T-helper 1 cell treated with Interleukin-12 subunit alpha and Interleukin-12 subunit beta and Interleukin-4 antibody, amounts not matched to agents 30 μg/mL and 1 μg/mL, for 36 hours (primary cell): Measurements from ENCODE around the gene STUM.

Source experiments
- H3K27ac Mint-ChIP-seq: one replicate; pipeline ENCODE4 v1.8.0; 2021; ENCODE audit warnings: mild to moderate bottlenecking, mixed read lengths
- H3K27me3 Mint-ChIP-seq: one replicate; pipeline ENCODE4 v1.8.0; 2021; ENCODE audit warnings: low read depth, mixed read lengths
- H3K36me3 Mint-ChIP-seq: one replicate; pipeline ENCODE4 v1.8.0; 2021; ENCODE audit warnings: low read depth, mixed read lengths
- H3K4me1 Mint-ChIP-seq: one replicate; pipeline ENCODE4 v1.8.0; 2021; ENCODE audit warnings: low read depth, mixed read lengths
- H3K4me3 Mint-ChIP-seq: one replicate; pipeline ENCODE4 v1.8.0; 2021; ENCODE audit warnings: mild to moderate bottlenecking, moderate library complexity, mixed read lengths
- H3K9me3 Mint-ChIP-seq: one replicate; pipeline ENCODE4 v1.8.0; 2021; ENCODE audit warnings: mixed read lengths

STUM gene

GRCh38 chr1:226546926-226547325, 1.6 kb upstream of the STUM start:
- Mint-ChIP-seq H3K9me3 (no peaks in the 10 kb centered on the region), H3K27me3 (peaks cover 59% of the 10 kb centered on the region), H3K4me1 (peaks cover 8% of the 10 kb centered on the region), H3K4me3 (no peak overlapping the region), H3K27ac (no peak overlapping the region), H3K36me3 (no peaks in the 10 kb centered on the region)

- peaks cover 66% of the 10 kb centered on the region for H3K27me3 Mint-ChIP-seq
- H3K4me1 Mint-ChIP-seq, result peaks cover 8% of the 10 kb centered on the region
- no peaks in the 10 kb centered on the region for H3K36me3 Mint-ChIP-seq
- no peak overlapping the region for H3K4me3 Mint-ChIP-seq
- no peaks in the 10 kb centered on the region for H3K9me3 Mint-ChIP-seq
- H3K27ac Mint-ChIP-seq, result no peak overlapping the region
Measured at GRCh38 chr1:226547754-226548191, 791 bp upstream of the STUM start.

GRCh38 chr1:226549094-226549936, 751 bp downstream of the STUM start:
- H3K9me3 Mint-ChIP-seq, result no peaks in the 10 kb centered on the region
- peaks cover 81% of the 10 kb centered on the region for H3K27me3 Mint-ChIP-seq
- H3K27ac Mint-ChIP-seq, result no peak overlapping the region
- H3K4me1 Mint-ChIP-seq, result peaks cover 8% of the 10 kb centered on the region
- peak overlapping the region; percentile 28 for H3K4me3 Mint-ChIP-seq
- no peaks in the 10 kb centered on the region for H3K36me3 Mint-ChIP-seq

GRCh38 chr1:226549937-226550671, 1.5 kb downstream of the STUM start:
- Mint-ChIP-seq H3K36me3 (no peaks in the 10 kb centered on the region), H3K27ac (no peak overlapping the region), H3K27me3 (peaks cover 83% of the 10 kb centered on the region), H3K4me1 (peaks cover 8% of the 10 kb centered on the region), H3K9me3 (no peaks in the 10 kb centered on the region), H3K4me3 (peak overlapping the region; percentile 47)

- peaks cover 8% of the 10 kb centered on the region for H3K4me1 Mint-ChIP-seq
- H3K36me3 Mint-ChIP-seq, result no peaks in the 10 kb centered on the region
- no peak overlapping the region for H3K4me3 Mint-ChIP-seq
- peaks cover 83% of the 10 kb centered on the region for H3K27me3 Mint-ChIP-seq
- no peak overlapping the region for H3K27ac Mint-ChIP-seq
- H3K9me3 Mint-ChIP-seq, result no peaks in the 10 kb centered on the region
Measured at GRCh38 chr1:226550672-226551041, 2.1 kb downstream of the STUM start.

GRCh38 chr1:226551299-226551698, 2.7 kb downstream of the STUM start:
- no peaks in the 10 kb centered on the region for H3K36me3 Mint-ChIP-seq
- H3K9me3 Mint-ChIP-seq, result no peaks in the 10 kb centered on the region
- no peak overlapping the region for H3K27ac Mint-ChIP-seq
- peaks cover 79% of the 10 kb centered on the region for H3K27me3 Mint-ChIP-seq
- peaks cover 8% of the 10 kb centered on the region for H3K4me1 Mint-ChIP-seq
- no peak overlapping the region for H3K4me3 Mint-ChIP-seq

GRCh38 chr1:226552061-226552460, 3.5 kb downstream of the STUM start:
- H3K4me3 Mint-ChIP-seq, result no peak overlapping the region

GRCh38 chr1:226553266-226553923, 4.8 kb downstream of the STUM start:
- H3K27me3 Mint-ChIP-seq, result peaks cover 72% of the 10 kb centered on the region
- no peaks in the 10 kb centered on the region for H3K36me3 Mint-ChIP-seq
- H3K27ac Mint-ChIP-seq, result no peak overlapping the region
- no peak overlapping the region for H3K4me3 Mint-ChIP-seq
- H3K4me1 Mint-ChIP-seq, result peaks cover 5% of the 10 kb centered on the region
- no peaks in the 10 kb centered on the region for H3K9me3 Mint-ChIP-seq

More at GRCh38 chr1:226552061-226552460, 3.5 kb downstream of the STUM start:
- H3K27me3 Mint-ChIP-seq, result peaks cover 73% of the 10 kb centered on the region
- no peaks in the 10 kb centered on the region for H3K9me3 Mint-ChIP-seq
- H3K27ac Mint-ChIP-seq, result no peak overlapping the region
- peaks cover 8% of the 10 kb centered on the region for H3K4me1 Mint-ChIP-seq
- H3K36me3 Mint-ChIP-seq, result no peaks in the 10 kb centered on the region

GRCh38 chr1:226553924-226554282, 5.3 kb downstream of the STUM start:
- peaks cover 77% of the 10 kb centered on the region for H3K27me3 Mint-ChIP-seq
- peaks cover 5% of the 10 kb centered on the region for H3K4me1 Mint-ChIP-seq
- H3K4me3 Mint-ChIP-seq, result no peak overlapping the region

GRCh38 chr1:226555092-226555491, 6.5 kb downstream of the STUM start:
- no peak overlapping the region for H3K27ac Mint-ChIP-seq
- no peaks in the 10 kb centered on the region for H3K36me3 Mint-ChIP-seq
- no peak overlapping the region for H3K4me3 Mint-ChIP-seq
- no peaks in the 10 kb centered on the region for H3K9me3 Mint-ChIP-seq
- H3K27me3 Mint-ChIP-seq, result peaks cover 68% of the 10 kb centered on the region
- H3K4me1 Mint-ChIP-seq, result peaks cover 4% of the 10 kb centered on the region

More at GRCh38 chr1:226553924-226554282, 5.3 kb downstream of the STUM start:
- H3K27ac Mint-ChIP-seq, result no peak overlapping the region
- no peaks in the 10 kb centered on the region for H3K9me3 Mint-ChIP-seq
- H3K36me3 Mint-ChIP-seq, result no peaks in the 10 kb centered on the region

GRCh38 chr1:226557424-226557823, 8.9 kb downstream of the STUM start:
- H3K27ac Mint-ChIP-seq, result no peak overlapping the region
- no peak overlapping the region for H3K4me3 Mint-ChIP-seq
- no peaks in the 10 kb centered on the region for H3K9me3 Mint-ChIP-seq
- H3K36me3 Mint-ChIP-seq, result no peaks in the 10 kb centered on the region
- no peaks in the 10 kb centered on the region for H3K4me1 Mint-ChIP-seq
- H3K27me3 Mint-ChIP-seq, result peaks cover 52% of the 10 kb centered on the region

GRCh38 chr1:226558036-226558650, 9.6 kb downstream of the STUM start:
- Mint-ChIP-seq H3K36me3 (no peaks in the 10 kb centered on the region), H3K4me3 (no peak overlapping the region), H3K27me3 (peaks cover 44% of the 10 kb centered on the region), H3K9me3 (no peaks in the 10 kb centered on the region), H3K4me1 (no peaks in the 10 kb centered on the region), H3K27ac (no peak overlapping the region)

- Mint-ChIP-seq H3K27ac (no peak overlapping the region), H3K9me3 (no peaks in the 10 kb centered on the region), H3K4me3 (no peak overlapping the region), H3K4me1 (no peaks in the 10 kb centered on the region), H3K36me3 (no peaks in the 10 kb centered on the region), H3K27me3 (peaks cover 23% of the 10 kb centered on the region)
Measured at GRCh38 chr1:226560243-226560642, 11.7 kb downstream of the STUM start.

- Mint-ChIP-seq H3K4me3 (no peak overlapping the region), H3K36me3 (no peaks in the 10 kb centered on the region), H3K9me3 (no peaks in the 10 kb centered on the region), H3K4me1 (no peaks in the 10 kb centered on the region), H3K27me3 (peaks cover 11% of the 10 kb centered on the region), H3K27ac (no peak overlapping the region)
Measured at GRCh38 chr1:226562989-226563388, 14.4 kb downstream of the STUM start.
